K562 (cell line): Measurements from ENCODE around the gene LHB. TPM values are rescaled to one million over a fixed set of nuclear protein-coding genes. Genes with fewer than 3 reads are reported as not detected.

Source experiments
- CHD2 ChIP-seq: IDR thresholded peaks from 2 replicates; pipeline ENCODE4 v1.6.1; 2011; ENCODE audit warnings: low read depth, low read length
- ETV1 ChIP-seq: fragments of 450-650 bp; conservative IDR thresholded peaks from 2 replicates; pipeline ENCODE4 v1.6.1; 2016; ENCODE audit warnings: missing genetic modification characterization, control low read depth, low read depth, missing compliant biosample characterization
- FOXM1 ChIP-seq, 2 experiments: fragments of 450-650 bp in 1 of 2; sonication (generic) in 1 of 2; formaldehyde crosslinking in 1 of 2; IDR thresholded peaks; 2 replicates each; pipeline versions ENCODE4 v1.6.1 to v1.9.0; 2017 to 2022; ENCODE audit warnings: low read depth in 2 of 2, mild to moderate bottlenecking in 2 of 2, missing genetic modification reagents in 1 of 2, moderate library complexity in 1 of 2
- HES1 ChIP-seq: fragments of 450-650 bp; IDR thresholded peaks from 2 replicates; pipeline ENCODE4 v1.6.1; 2016; ENCODE audit warnings: low read depth, mild to moderate bottlenecking, moderate library complexity
- KDM4B ChIP-seq, 2 experiments: fragments of 450-650 bp in 1 of 2; sonication (generic) in 1 of 2; IDR thresholded peaks; 2 replicates each; pipeline ENCODE4 v1.6.1; 2016 to 2017; ENCODE audit warnings: borderline replicate concordance in 2 of 2, antibody characterized with exemption in 1 of 2, low read depth in 1 of 2, mild to moderate bottlenecking in 1 of 2
- MAFF ChIP-seq: IDR thresholded peaks from 2 replicates; pipeline ENCODE4 v1.6.1; 2012; ENCODE audit warnings: low read length, improper control_type of control experiment
- MGA ChIP-seq: fragments of 450-650 bp; IDR thresholded peaks from 2 replicates; pipeline ENCODE4 v1.6.1; 2016; ENCODE audit warnings: mild to moderate bottlenecking, moderate library complexity
- MTA3 ChIP-seq: fragments of 450-650 bp; formaldehyde crosslinking; IDR thresholded peaks from 2 replicates; pipeline ENCODE4 v1.6.1; 2017; ENCODE audit warnings: mild to moderate bottlenecking, borderline replicate concordance
- RAD21 ChIP-seq, 2 experiments: fragments of 250-450 bp in 1 of 2; fragments of 450-650 bp in 1 of 2; sonication (Bioruptor Pico) in 1 of 2; formaldehyde crosslinking in 1 of 2; IDR thresholded peaks in 1 of 2; conservative IDR thresholded peaks in 1 of 2; 2 replicates each; pipeline versions ENCODE4 v1.4.0 to v1.8.0; 2020 to 2022; ENCODE audit warnings: mild to moderate bottlenecking in 2 of 2, moderate library complexity in 1 of 2
- ZNF217 ChIP-seq: sonication (generic); formaldehyde crosslinking; IDR thresholded peaks from 2 replicates; pipeline ENCODE4 v1.8.0; 2022; ENCODE audit warnings: mild to moderate bottlenecking, missing genetic modification reagents
- ZNF586 ChIP-seq: fragments of 450-650 bp; formaldehyde crosslinking; conservative IDR thresholded peaks from 2 replicates; pipeline ENCODE4 v1.4.0; 2020; ENCODE audit warnings: mild to moderate bottlenecking, moderate library complexity
- ZNF696 ChIP-seq: fragments of 250-450 bp; sonication (Bioruptor Pico); conservative IDR thresholded peaks from 2 replicates; pipeline ENCODE4 v1.4.0; 2020; ENCODE audit warnings: mild to moderate bottlenecking, moderate library complexity
- ZNF764 ChIP-seq: fragments of 250-450 bp; sonication (Bioruptor Pico); IDR thresholded peaks from 2 replicates; pipeline ENCODE4 v1.4.0; 2020; ENCODE audit warnings: low read depth, mild to moderate bottlenecking, moderate library complexity
- polyA plus RNA-seq, 8 experiments: library from polyadenylated mRNA; depleted of rRNA in 4 of 8; stranded (reverse) in 5 of 8; unstranded in 3 of 8; fragments of >200 nt; fragmentation: Nextera tagmentation in 2 of 8; fragmentation: Illumina TruSeq in 1 of 8; extraction: Ambion mirVana in 2 of 8; extraction: Trizol in 1 of 8; gene quantifications; 2 replicates each; pipeline versions ENCODE4 v1.2.1 to v1.2.3, GENCODE V29; 2011 to 2014; ENCODE audit warnings: inconsistent platforms in 1 of 8, missing spikeins in 1 of 8
- total RNA-seq, 7 experiments: library from RNA; depleted of rRNA in 6 of 7; stranded (reverse); fragments of >200 nt in 6 of 7; fragmentation: Illumina TruSeq in 2 of 7; extraction: Trizol in 2 of 7; gene quantifications; 2 replicates each; pipeline versions ENCODE4 v1.2.1 to v1.2.3, GENCODE V29; 2011 to 2021; ENCODE audit warnings: low replicate concordance in 1 of 7

Gene LHB
- total and polyA plus RNA-seq, 9 of the 15 experiments (the other 6 are each of a cell fraction or from before 2014, with no cell fraction given), result 0.54 TPM; not detected in 8

- TF ChIP-seq MGA (no peak), ZNF586 (CRISPR knock-in tag) (no peak), KDM4B (IDR thresholded peaks at IDR 0.05; ENCODE audit: borderline replicate concordance in 2 of 2, low read depth in 1 of 2) (no peak), ZNF217 (CRISPR knock-in tag) (no peak), ZNF696 (CRISPR knock-in tag) (no peak), FOXM1 (IDR thresholded peaks at IDR 0.05; ENCODE audit: low read depth) (no peak), FOXM1 (CRISPR knock-in tag; IDR thresholded peaks at IDR 0.05; ENCODE audit: low read depth) (no peak), RAD21 (CRISPR knock-in tag; conservative IDR thresholded peaks at IDR 0.05 in 1 of 2, IDR thresholded peaks at IDR 0.05 in 1 of 2) (no peak), HES1 (no peak), ETV1 (tag) (no peak), MTA3 (no peak), CHD2 (peak; percentile 48; the same call in 1 of the 2 replicates), ZNF764 (CRISPR knock-in tag) (no peak), MAFF (peak; percentile 8; the same call in 1 of the 2 replicates)
Measured at GRCh38 chr19:48966541-48967345, 50.1 kb downstream of the LHB start (continued).
